Psoas muscle (tissue), 8 donors: ENCODE data around the gene AOPEP. TPM values are rescaled to one million over a fixed set of nuclear protein-coding genes. Genes with fewer than 3 reads are reported as not detected.
A peak's percentile ranks its signal among the peaks of the same experiment; 100 is the strongest.

Experiments
- ATAC-seq, 4 donors: fragments of 200-7000 bp; cut with Tn5 transposase; one replicate each; pipeline ENCODE4 v1.9.1; 2020; ENCODE audit warnings: moderate library complexity in 3 of 4, mild to moderate bottlenecking in 2 of 4
- DNase-seq, 2 donors: peaks; one replicate each; pipeline ENCODE4 v3.0.0-alpha.2; 2020
- H3K27ac ChIP-seq: fragments of 200-600 bp; one replicate; pipeline ENCODE4 v1.8.0; 2022
- H3K27me3 ChIP-seq, 3 donors: fragments of 200-600 bp in 1 of 3; one replicate each; pipeline versions ENCODE4 v1.6.1 to v1.8.0; 2013 to 2022; ENCODE audit warnings: low read length in 2 of 3, mild to moderate bottlenecking in 2 of 3, moderate library complexity in 1 of 3; ENCODE audit not compliant: insufficient read depth in 3 of 3
- H3K36me3 ChIP-seq, 2 donors: fragments of 200-600 bp in 1 of 2; one replicate each; pipeline versions ENCODE4 v1.6.1 to v1.8.0; 2013 to 2022; ENCODE audit warnings: low read depth in 1 of 2, mild to moderate bottlenecking in 1 of 2, moderate library complexity in 1 of 2; ENCODE audit not compliant: insufficient read depth in 1 of 2
- H3K4me1 ChIP-seq: fragments of 200-600 bp; one replicate; pipeline ENCODE4 v1.8.0; 2022
- H3K4me3 ChIP-seq: fragments of 200-600 bp; one replicate; pipeline ENCODE4 v1.8.0; 2022; ENCODE audit warnings: mild to moderate bottlenecking
- H3K9me3 ChIP-seq: fragments of 200-600 bp; one replicate; pipeline ENCODE4 v1.8.0; 2022
- CTCF ChIP-seq: fragments of 200-600 bp; IDR thresholded peaks from one replicate; pipeline ENCODE4 v1.8.0; 2022; ENCODE audit warnings: antibody characterized with exemption
- WGBS, 3 donors: extraction: QIAGEN DNeasy Blood & Tissue Kit; methylation state at CpG; one replicate each; pipeline versions ENCODE4 v1.1.6 to v1.1.7; 2013; 5-methylcytosine and 5-hydroxymethylcytosine counted together
- intact Hi-C, 2 donors: fragments of 100-400 bp; cut with DNase I; formaldehyde crosslinking; loops; one replicate each; pipeline versions ENCODE4 v1.11.0 to v1.14.2; 2022
- polyA plus RNA-seq, 3 donors: library from polyadenylated mRNA; stranded (reverse); fragments of 200-250 nt; gene quantifications; one replicate each; pipeline ENCODE4 v1.2.3, GENCODE V29; 2013
- total RNA-seq, 4 donors: library from RNA; stranded (reverse); fragmentation: NEBNext Ultra II Directional in 2 of 4; extraction: Animal tissue kit (Norgen Biotek cat#: 25700) in 2 of 4; gene quantifications; one replicate each; pipeline versions ENCODE4 v1.2.1 to v1.2.4, GENCODE V29; 2021 to 2023
- donor health status: healthy with polysubstance abuse.
- donor health status: DM: no; HTN: no; CAD: no; lungs with moderate emphysema.
- donor health status: Bipolar disorder and iron deficiency.
- donor health status: healthy.
- donor health status: DM: yes; HTN: yes; CAD: no.
- donor health status: DM: no; HTN: no; CAD: no.
- donor health status: DM: no; HTN: no; CAD: no.
- donor health status: DM: yes; HTN: yes; CAD: no.

AOPEP gene
- total and polyA plus RNA-seq, 7 donors: 46.4 to 96.9 (median 78.6) TPM

- intact Hi-C loops: no loop called here
- WGBS, 3 donors: 92 to 100% (median 95%) methylated on average over 2 of the region's 2 CpGs
- no peak for ATAC-seq
- H3K27me3 ChIP-seq: no peaks in the 10 kb centered on the region
- TF ChIP-seq CTCF: no peak
- H3K36me3 ChIP-seq: no peaks in the 10 kb centered on the region
- no peaks in the 10 kb centered on the region for H3K9me3 ChIP-seq
- no peak overlapping the region for H3K4me3 ChIP-seq
- H3K4me1 ChIP-seq: peaks cover 15% of the 10 kb centered on the region
- no peak overlapping the region for H3K27ac ChIP-seq
- DNase-seq: no peak
These were observed 179.1 kb downstream of the AOPEP start for GRCh38 chr9:94905606-94906005.

DNA sequence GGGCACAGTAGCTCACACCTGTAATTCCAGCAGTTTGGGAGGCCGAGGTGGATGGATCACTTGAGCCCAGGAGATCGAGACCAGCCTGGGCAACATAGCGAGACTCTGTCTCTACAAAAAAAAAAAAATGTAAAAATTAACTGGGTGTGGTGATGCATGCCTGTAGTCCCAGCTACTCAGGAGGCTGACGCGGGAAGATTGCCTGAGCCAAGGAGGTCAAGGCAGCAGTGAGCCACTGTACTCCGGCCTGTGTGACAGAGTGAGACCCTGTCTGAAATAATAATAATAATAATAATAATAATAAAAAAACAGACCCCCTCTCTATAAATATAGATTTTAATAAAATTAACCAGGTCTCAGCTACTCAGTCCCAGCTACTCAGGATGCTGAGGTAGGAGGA, 179.7 kb downstream of the AOPEP start:
- Histone ChIP-seq H3K27me3 (no peaks in the 10 kb centered on the region), H3K36me3 (no peaks in the 10 kb centered on the region), H3K4me3 (no peak overlapping the region), H3K4me1 (peaks cover 15% of the 10 kb centered on the region), H3K27ac (no peak overlapping the region), H3K9me3 (no peaks in the 10 kb centered on the region)
- 95 to 100% (median 97%) methylated on average over 6 of the region's 6 CpGs for WGBS, 3 donors
- no peak for TF ChIP-seq CTCF
- DNase-seq (no peak), ATAC-seq (no peak)
- intact Hi-C loops: no loop called here

GRCh38 chr9:94906713-94907112, 180.2 kb downstream of the AOPEP start:
- peaks cover 15% of the 10 kb centered on the region for H3K4me1 ChIP-seq
- ATAC-seq (no peak), DNase-seq (no peak)
- no peaks in the 10 kb centered on the region for H3K9me3 ChIP-seq
- H3K27ac ChIP-seq: no peak overlapping the region
- no peak for TF ChIP-seq CTCF
- no peaks in the 10 kb centered on the region for H3K27me3 ChIP-seq
- no peak overlapping the region for H3K4me3 ChIP-seq
- intact Hi-C loops: no loop called here
- H3K36me3 ChIP-seq: no peaks in the 10 kb centered on the region
- 69 to 86% (median 78%) methylated on average over 3 of the region's 3 CpGs for WGBS, 3 donors

GRCh38 chr9:94907264-94907936, 180.9 kb downstream of the AOPEP start:
- Histone ChIP-seq H3K27ac (peak overlapping the region; percentile 74), H3K4me3 (no peak overlapping the region), H3K4me1 (peaks cover 10% of the 10 kb centered on the region), H3K36me3 (no peaks in the 10 kb centered on the region), H3K9me3 (no peaks in the 10 kb centered on the region), H3K27me3 (no peaks in the 10 kb centered on the region)
- no peak for TF ChIP-seq CTCF
- ATAC-seq (no peak), DNase-seq (no peak)
- intact Hi-C loops: no loop called here
- WGBS, 3 donors: 66 to 72% (median 72%) methylated on average over 8 of the region's 8 CpGs
